GM21786 (cell line): ENCODE results near the gene GRIP1.

Experiments used
- ATAC-seq: cut with Tn5 transposase; IDR thresholded peaks from one replicate; pipeline ENCODE4 v1.9.1; 2021; ENCODE audit not compliant: unreplicated experiment

GRIP1 gene

GRCh38 chr12:66603981-66604479 lies 74.8 kb downstream of the GRIP1 start:
- no peak for ATAC-seq

- no peak for ATAC-seq
Observed at GRCh38 chr12:66603461-66603860, 75.4 kb downstream of the GRIP1 start.

GRCh38 chr12:66602483-66603143 lies 76.3 kb downstream of the GRIP1 start:
- ATAC-seq, result no peak

GRCh38 chr12:66600903-66601302 lies 78.0 kb downstream of the GRIP1 start:
- no peak for ATAC-seq

GRCh38 chr12:66599816-66600215 lies 79.1 kb downstream of the GRIP1 start:
- no peak for ATAC-seq

GRCh38 chr12:66598608-66599007 lies 80.3 kb downstream of the GRIP1 start:
- no peak for ATAC-seq

GRCh38 chr12:66598079-66598478 lies 80.8 kb downstream of the GRIP1 start:
- no peak for ATAC-seq

GRCh38 chr12:66596199-66596598 lies 82.7 kb downstream of the GRIP1 start:
- no peak for ATAC-seq

GRCh38 chr12:66594688-66595087 lies 84.2 kb downstream of the GRIP1 start:
- no peak for ATAC-seq

- no peak for ATAC-seq
Observed at GRCh38 chr12:66590275-66590985, 88.4 kb downstream of the GRIP1 start.

- no peak for ATAC-seq
Observed at GRCh38 chr12:66589095-66589494, 89.8 kb downstream of the GRIP1 start.

- ATAC-seq, result no peak
Observed at GRCh38 chr12:66587912-66588311, 91.0 kb downstream of the GRIP1 start.

- no peak for ATAC-seq
Observed at GRCh38 chr12:66584673-66585072, 94.2 kb downstream of the GRIP1 start.

- ATAC-seq, result peak; percentile 62
Observed at GRCh38 chr12:66573605-66574004, 105.3 kb downstream of the GRIP1 start.

GRCh38 chr12:66572845-66573244 lies 106.0 kb downstream of the GRIP1 start:
- no peak for ATAC-seq

- no peak for ATAC-seq
Observed at GRCh38 chr12:66571361-66571915, 107.4 kb downstream of the GRIP1 start.

- no peak for ATAC-seq
Observed at GRCh38 chr12:66563220-66563619, 115.7 kb downstream of the GRIP1 start.

- ATAC-seq, result no peak
Observed at GRCh38 chr12:66555113-66555512, 123.8 kb downstream of the GRIP1 start.

GRCh38 chr12:66552716-66553115 lies 126.2 kb downstream of the GRIP1 start:
- ATAC-seq, result no peak

GRCh38 chr12:66550626-66551025 lies 128.2 kb downstream of the GRIP1 start:
- no peak for ATAC-seq

- no peak for ATAC-seq
Observed at GRCh38 chr12:66549050-66549389, 129.9 kb downstream of the GRIP1 start.

- ATAC-seq, result no peak
Observed at GRCh38 chr12:66548338-66549049, 130.4 kb downstream of the GRIP1 start.
